Right ventricle myocardium inferior (tissue), 1 donor: ENCODE results near the gene RHOBTB3. TPM values are rescaled to one million over a fixed set of nuclear protein-coding genes. Genes with fewer than 3 reads are reported as not detected.
"Not testable (repeated sequence)": the region's sequence is repeated elsewhere in the genome, so short reads cannot be mapped to it uniquely, and the experiment has no call there.

Experiments used
- ATAC-seq: fragments of 200-7000 bp; cut with Tn5 transposase; one replicate; pipeline ENCODE4 v1.9.1; 2020; ENCODE audit warnings: mild to moderate bottlenecking, moderate library complexity
- DNase-seq: peaks from one replicate; pipeline ENCODE4 v3.0.0; 2021; ENCODE audit errors: missing footprints
- intact Hi-C: fragments of 100-400 bp; cut with DNase I; formaldehyde crosslinking; loops from one replicate; pipeline ENCODE4 v1.11.0; 2022
- long read RNA-seq: library from polyadenylated mRNA; unstranded; transcript quantifications from one replicate; pipeline ENCODE4 v2.0.0, GENCODE V29; 2021
- total RNA-seq: library from RNA; stranded (reverse); fragmentation: NEBNext Ultra II Directional; extraction: Animal tissue kit (Norgen Biotek cat#: 25700); gene quantifications from one replicate; pipeline ENCODE4 v1.2.1, GENCODE V29; 2021
- donor health status: DM: no; HTN: yes; CAD: no; lungs with severe emphysema.

The RHOBTB3 gene, protein sequence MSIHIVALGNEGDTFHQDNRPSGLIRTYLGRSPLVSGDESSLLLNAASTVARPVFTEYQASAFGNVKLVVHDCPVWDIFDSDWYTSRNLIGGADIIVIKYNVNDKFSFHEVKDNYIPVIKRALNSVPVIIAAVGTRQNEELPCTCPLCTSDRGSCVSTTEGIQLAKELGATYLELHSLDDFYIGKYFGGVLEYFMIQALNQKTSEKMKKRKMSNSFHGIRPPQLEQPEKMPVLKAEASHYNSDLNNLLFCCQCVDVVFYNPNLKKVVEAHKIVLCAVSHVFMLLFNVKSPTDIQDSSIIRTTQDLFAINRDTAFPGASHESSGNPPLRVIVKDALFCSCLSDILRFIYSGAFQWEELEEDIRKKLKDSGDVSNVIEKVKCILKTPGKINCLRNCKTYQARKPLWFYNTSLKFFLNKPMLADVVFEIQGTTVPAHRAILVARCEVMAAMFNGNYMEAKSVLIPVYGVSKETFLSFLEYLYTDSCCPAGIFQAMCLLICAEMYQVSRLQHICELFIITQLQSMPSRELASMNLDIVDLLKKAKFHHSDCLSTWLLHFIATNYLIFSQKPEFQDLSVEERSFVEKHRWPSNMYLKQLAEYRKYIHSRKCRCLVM
- 76.5 TPM for total RNA-seq
- long read RNA-seq, full-length matches to known transcripts, result 7 of 31 reads
- long read RNA-seq, partial matches to known transcripts, result 16 of 31 reads
- long read RNA-seq, other reads (novel, unspliced or antisense), result 8 of 31 reads

DNA sequence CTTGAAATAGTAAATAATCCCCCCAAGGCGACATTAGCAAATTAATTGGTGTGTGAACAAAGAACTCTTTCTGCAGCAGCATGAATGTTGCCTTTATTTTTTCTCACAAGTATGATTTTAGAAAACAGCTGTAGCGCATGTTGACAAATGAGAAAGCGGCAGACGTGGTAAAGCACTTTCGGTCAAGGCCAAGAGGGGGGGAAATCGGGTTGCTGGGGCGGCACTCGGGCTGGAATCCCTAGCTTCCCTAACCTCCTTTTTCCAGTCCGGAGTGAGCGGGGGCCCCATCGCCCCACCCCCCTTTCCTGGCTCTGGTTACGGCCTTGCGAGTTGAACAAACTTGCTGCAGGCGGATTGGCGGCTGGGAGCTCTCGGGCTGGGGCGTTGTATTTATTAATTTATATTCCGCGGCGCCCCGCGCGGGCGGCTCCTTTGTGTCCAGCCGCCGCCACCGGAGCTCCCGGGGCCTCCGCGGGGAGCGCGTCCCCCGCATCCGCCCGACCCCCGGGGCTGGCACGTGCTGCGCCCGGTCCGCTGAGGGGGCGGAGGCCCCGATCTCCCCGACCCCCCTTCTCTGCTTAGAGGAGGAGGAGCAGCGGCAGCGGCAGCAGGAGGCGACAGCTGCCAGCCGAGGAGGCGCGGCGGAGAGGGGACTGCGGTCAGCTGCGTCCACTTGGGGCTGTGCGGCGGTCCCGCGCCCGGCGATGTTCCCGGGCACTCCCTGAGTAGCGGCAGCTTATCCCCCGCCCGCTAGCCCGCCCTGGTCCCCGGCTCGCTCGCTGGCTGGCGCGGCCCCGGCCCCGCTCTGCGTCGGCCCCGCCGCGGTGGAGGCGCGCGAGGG is at the start of gene RHOBTB3:
Gene RHOBTB3, plus strand, starts transcription at position 607 of the 841 bp plus-strand sequence. CDS start 347 bp downstream, outside the sequence.
- DNase-seq, result peak; percentile 93
- intact Hi-C loops, result loop anchor here (2.0 to 5.0 kb wide), 2 partner anchors 62 to 84 kb away; partner anchors contain the start of gene RFESD
- peak; percentile 80 for ATAC-seq

DNA sequence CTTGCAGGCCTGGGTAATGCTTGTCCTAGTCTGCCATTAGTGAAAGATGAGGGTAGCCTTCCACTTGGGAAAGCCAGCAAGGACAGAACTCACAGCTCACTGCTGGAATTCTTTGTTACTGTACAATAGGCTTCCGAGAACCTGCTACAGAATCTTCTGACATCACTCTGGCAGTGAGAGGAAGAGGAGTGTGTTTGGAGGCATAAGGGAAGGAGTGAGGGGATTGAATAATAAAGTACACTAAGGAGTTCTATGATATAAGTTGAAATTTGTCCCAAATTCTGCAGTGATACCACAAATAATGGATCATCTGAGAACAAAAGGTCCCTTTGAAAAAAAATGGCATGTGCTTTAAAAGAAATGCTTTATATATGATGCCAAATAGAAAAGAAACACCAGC is 48.2 kb upstream of the RHOBTB3 start, which contains the start of gene SPATA9:
Gene SPATA9, minus strand, starts transcription at position 101 of the 400 bp plus-strand sequence. CDS start 137 bp downstream, outside the sequence.
- DNase-seq (no peak), ATAC-seq (no peak)
- intact Hi-C loops, result no loop called here

DNA sequence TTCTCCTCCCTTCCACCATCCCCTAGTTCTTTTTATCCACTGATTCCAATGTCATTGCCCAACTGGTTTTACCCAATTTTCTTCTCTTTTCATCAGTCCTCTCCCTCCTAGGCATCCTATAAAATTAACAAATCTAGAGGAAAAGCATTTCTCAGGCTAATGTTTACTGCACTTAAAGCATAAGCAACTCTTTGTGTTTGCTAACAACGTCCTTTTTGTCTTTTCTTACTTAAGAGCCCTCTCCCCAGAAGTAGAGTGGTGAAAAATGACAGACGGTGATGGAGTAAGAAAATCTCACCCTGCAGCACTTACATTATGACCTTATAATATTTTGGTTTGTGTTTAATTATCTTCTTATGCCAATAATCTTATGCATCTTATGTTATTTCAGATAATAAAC is 46.8 kb upstream of the RHOBTB3 start:
- DNase-seq (no peak), ATAC-seq (no peak)
- intact Hi-C loops, result no loop called here

DNA sequence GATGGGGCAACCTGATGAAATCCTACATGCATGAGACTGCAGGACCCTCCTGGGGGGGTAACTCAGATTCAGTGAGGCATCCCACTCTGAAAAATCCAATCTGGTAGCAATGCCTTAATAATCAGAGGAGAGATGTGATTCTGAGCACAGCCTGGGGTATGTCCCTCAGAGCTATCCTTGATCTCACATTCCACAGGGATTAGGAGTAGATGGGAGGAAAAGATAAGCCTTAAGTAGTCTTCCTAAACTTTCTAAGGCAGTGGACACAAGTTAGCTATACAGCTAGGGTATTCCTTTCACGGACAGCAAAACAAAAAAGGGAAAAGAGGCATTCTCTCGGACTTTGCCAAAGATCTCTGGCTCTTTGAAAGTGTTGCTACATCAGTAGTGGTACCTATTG is 44.5 kb upstream of the RHOBTB3 start:
- DNase-seq, result no peak
- intact Hi-C loops, result no loop called here
- ATAC-seq, result no peak

DNA sequence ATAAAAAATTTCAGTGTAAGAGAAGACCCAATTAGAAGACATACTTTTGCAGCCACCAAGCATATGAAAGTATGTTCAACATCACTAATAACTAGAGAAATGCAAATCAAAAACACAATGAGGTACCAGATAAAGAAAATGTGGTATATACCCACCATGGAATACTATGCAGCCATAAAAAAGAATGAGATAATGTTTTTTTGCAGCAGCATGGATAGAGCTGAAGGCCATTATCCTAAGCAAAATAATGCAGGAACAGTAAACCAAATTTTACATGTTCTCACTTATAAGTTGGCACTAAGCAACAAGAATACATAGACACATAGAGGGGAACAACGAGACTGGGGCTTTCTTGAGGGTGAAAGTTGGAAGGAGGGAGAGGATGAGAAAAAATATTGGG is 41.5 kb upstream of the RHOBTB3 start:
- intact Hi-C loops, result no loop called here
- no peak for ATAC-seq
- DNase-seq, result no peak

DNA sequence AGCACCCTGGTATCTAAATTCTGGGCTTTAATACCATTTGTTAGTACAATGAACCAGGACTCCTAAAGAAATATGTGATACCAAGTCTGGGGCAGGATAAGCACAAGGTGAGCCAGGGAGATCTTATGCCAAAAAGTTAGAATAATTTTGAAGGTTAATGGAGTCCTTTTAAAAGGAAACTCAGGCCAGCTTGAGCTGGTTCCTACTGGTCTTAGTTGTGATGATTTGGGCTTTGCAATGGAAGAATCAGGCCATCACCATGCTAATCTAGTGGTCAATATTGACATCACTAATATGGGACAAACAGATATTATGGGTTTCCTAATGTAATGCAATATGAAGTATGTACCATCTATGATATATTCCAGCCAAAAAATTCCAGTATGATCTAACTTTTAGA is 40.8 kb upstream of the RHOBTB3 start:
- ATAC-seq (no peak), DNase-seq (no peak)
- intact Hi-C loops, result no loop called here

DNA sequence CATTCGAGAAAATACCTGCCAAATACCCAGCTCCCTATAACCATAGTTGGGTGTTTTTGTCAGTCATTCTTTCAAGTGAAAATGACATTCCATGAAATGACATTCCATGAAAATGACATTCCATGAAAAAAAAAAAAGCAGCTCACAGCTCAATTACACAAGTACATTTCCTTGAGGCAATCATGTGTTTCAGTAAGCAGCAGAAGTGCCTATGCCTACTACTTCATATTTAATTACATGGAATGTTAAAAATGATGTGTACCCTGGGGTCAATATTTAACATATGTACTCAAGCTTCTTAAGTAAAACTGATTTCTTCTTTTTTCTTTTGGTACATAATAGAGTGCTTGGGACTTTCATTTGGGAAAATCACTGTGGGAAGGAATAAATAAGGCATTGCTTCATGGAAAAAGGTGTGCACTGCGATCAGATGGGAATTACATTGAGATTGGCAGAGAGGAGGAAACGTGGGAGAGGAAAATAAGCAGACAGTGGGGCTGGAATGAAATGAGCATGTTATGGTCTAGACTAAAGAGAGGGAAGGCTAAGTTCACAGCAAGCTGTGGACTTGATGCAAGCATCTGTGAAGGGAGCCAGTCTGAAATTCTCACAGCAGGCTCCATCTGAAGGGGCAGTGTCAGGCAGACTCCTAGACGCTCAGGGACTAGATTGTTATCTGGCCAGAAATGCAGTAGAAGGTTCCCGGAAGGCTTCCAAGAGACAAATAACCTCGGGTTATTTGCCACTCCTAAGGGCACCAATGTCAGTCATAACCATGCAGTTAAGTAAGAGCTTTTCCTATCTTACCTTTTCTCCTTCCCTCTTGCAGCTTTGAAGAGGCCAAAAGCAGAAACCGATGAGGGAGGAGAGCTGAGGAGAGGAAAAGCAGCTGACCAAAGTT is 33.1 kb upstream of the RHOBTB3 start:
- ATAC-seq, result no peak
- intact Hi-C loops, result no loop called here
- DNase-seq, result no peak

DNA sequence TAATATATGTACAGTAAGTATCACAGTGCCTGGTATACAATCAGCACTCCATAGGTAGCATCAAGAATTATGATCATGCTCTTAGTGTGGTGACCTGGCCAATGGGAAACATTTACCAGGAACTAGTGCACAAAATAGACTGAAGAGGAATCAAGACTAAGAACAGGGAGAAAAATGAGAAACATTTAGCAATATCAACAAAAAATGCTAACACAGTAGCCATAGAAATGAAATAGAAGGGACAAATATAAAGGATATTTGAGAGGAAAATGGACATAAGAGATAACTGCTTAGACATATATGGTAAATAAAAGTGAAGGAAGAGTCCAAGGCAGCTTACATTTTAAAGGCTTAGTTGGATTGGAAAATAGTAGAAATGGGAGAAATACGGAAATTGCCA is 31.8 kb upstream of the RHOBTB3 start:
- DNase-seq (no peak), ATAC-seq (no peak)
- intact Hi-C loops, result no loop called here

DNA sequence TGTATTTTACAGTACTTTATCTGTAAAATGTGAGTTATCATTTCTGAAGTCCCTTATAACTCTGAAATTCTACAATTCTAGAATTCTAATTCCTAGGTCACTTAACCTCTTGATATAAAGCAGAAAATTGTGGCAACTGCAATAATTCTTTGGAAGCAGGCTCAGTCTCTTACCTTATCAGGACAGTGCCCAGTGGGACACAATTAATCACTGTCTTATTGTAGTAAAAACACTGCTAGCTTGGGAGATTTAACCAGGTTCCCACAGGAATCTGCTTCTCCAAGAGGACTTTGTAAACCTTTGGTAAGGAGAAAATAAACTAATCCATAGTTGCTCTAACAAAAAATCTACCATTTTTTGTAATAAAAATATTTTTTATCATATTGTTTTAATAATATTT is 30.1 kb upstream of the RHOBTB3 start:
- intact Hi-C loops, result no loop called here
- ATAC-seq (no peak), DNase-seq (no peak)

DNA sequence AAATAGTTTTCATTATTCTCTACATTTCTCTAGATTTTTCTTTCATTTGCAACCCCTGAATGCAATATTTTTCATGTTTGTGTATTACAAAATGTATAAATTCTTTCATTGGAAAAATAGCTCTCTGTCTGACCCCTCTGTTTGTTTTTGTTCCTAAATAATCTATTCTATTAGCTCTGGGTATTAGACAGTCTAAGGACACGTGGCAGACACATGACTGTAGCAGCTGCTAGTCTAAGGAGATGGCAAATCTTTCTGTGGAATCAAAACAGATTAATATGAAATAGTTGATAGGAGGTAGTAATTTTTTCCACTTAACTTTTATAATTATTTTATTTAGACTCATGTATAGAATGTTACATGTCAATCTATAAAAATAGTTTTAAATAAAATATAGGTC is 27.0 kb upstream of the RHOBTB3 start:
- ATAC-seq, result no peak
- intact Hi-C loops, result no loop called here

DNA sequence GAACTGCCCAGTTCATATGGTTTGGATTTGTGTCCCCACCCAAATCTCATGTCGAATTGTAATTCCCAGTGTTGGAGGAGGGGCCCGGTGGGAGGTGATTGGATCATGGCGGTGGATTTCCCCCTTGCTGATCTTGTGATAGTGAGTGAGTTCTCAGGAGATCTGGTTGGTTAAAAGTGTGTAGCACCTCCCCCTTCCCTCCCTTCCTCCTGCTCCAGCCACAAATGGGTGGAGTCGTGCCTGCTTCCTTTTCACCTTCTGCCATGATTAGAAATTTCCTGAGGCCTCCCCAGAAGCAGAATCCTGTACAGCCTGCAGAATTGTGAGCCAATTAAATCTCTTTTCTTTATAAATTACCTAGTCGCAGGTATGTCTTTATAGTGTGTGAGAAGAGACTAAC is 24.9 kb upstream of the RHOBTB3 start:
- ATAC-seq, intact Hi-C loops, DNase-seq: not testable (repeated sequence)

More for the DNA sequence above, 27.0 kb upstream of the RHOBTB3 start:
- DNase-seq, result no peak

DNA sequence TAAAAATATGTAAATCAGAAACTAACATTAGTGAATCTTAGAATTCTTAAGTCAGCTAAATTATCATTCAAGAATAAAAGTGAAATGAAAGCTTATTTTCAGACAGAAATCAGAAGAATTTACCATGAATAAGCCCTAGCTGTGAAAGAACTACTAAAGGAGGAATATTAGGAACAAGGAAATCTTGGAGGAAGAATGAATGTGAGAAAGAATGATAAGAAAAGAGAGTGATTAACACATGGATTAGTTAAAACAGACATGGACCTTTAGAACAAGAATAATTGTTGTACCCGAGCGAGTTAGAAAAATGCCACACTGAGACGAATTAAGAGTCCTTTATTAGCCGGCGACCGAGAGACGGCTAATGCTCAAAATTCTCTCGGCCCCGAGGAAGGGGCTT is 24.1 kb upstream of the RHOBTB3 start:
- intact Hi-C loops, result no loop called here
- no peak for DNase-seq
- ATAC-seq, result no peak

DNA sequence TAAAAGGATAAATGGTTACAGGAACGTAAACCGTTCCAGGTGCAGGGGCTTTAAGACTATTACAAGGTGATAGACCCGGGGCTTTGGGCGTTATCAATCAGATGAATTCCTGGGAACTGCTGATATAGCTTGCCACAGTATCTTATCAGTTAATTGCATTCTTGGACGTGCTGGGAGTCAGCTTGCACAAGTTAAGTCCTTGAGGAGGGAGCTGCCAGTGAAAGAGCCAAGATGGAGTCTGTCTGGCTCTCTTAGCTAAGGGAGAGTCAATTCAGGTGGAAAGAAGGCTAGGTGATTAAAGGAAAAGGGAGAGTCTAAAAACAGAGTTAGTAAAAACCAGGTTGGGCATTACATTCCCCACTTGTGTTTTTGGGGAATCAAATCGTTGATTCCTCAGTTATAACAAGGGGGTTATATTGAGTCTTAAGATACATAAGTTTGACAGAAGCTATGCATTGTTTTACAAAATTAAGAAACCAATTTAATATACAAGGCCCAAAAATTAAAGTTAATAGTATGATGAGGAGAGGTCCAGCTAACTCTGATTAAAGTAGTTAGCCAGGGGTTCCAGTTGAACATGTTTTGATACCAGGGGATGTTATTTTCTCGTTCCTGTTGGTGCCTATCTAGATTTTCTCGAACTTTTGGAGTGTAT is 23.5 kb upstream of the RHOBTB3 start:
- ATAC-seq, result not testable (repeated sequence)

DNA sequence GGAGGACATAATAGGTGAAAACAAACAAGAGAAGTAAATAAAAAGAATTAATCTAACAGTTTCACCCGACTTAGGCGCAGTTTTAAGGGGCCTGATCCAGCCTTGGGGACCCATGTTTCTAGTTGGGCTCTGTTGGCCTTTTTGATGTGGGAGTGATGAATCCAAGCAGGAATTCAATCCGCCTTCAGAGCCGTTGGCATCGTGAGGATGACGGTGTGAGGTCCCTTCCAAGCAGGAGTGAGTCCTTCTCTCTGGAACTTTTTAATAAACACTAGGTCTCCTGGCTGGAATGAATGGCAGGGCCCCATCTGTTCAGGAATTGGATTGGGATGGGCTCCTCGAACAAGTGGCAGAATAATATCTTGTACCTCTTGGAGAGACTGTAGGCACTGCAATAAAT is 22.3 kb upstream of the RHOBTB3 start:
- ATAC-seq, result no peak
- no peak for DNase-seq
- intact Hi-C loops, result no loop called here

More for the DNA sequence above, 23.5 kb upstream of the RHOBTB3 start:
- DNase-seq, intact Hi-C loops: not testable (repeated sequence)

DNA sequence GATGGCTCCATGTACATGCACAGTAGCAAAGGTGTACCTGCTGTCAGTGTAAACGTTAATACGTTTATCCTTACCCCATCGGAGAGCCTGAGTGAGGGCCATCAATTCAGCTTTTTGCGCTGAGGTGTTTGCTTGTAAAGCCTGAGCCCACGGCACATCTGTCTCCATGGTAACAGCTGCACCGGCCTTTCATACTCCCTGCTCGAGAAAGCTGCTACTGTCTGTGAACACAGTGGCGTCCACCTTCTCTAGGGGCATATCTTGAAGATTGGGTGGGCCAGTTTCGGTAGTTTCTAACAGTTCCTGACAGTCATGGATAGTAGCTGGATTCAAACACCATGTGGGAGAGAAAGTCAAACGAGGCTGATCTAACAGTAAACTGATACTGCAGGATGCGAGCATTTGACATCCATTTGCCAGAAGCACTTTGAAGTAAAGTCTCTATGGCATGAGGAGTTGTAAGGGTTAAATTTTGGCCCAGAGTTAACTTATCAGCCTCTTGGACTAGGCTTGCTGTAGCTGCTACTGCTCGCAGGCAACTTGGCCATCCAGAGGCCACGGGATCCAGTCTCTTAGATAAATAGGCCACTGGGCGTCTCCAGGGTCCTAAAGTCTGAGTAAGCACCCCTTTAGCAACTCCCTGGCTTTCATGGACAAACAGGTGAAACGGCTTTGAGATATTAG is 21.0 kb upstream of the RHOBTB3 start:
- intact Hi-C loops, result no loop called here
- ATAC-seq, result no peak
- peak; percentile 79 for DNase-seq

DNA sequence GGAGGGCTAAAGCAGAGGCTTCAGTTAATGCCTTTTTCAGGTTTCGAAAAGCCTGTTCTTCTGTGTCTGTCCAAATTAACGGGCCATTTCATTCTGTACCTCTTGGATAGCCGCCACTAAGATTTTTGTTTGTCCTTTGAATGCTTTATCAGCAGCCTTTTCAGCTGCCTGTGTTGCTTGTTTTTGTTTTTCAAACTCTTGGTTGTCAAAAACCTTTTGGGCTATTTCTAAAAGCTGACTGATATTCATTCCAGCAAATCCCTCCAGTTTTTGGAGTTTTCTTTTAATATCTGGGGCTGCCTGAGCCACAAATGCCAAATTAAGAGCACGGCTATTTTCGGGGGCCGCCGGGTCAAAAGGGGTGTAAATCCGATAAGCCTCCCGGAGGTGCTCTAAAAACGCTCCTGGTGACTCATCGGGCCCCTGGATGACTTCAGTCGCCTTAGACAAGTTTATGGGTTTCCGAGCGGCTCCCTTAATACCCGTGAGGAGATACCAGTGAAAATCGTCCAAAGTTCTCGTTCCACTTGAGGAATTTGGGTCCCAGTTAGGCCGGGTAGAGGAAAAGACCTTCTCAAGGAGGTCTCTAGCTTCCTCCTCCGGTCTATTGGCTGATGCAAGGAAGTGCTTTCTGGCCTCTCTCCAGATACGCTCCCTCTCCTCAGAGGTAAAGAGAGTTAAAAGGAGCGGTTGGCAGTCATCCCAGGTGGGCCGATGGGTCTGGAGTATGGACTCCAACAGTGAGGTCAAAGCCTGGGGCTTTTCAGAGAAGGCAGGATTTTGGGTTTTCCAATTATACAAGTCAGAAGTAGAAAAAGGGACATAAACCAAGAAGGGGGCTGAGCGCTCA is 20.3 kb upstream of the RHOBTB3 start:
- intact Hi-C loops, ATAC-seq, DNase-seq: not testable (repeated sequence)
